HL-60 (cell line): ENCODE measurements around the gene SH3PXD2A.

ENCODE experiments used
- DNase-seq, 2 experiments: peaks; one replicate each; pipeline ENCODE4 v3.0.0-alpha.2; 2010 to 2020; ENCODE audit warnings: low read depth in 1 of 2, low spot score in 1 of 2
- H3K27ac ChIP-seq: fragments of 250-450 bp; sonication (Bioruptor Pico); replicated peaks from 2 replicates; pipeline ENCODE4 v1.5.1; 2020; ENCODE audit warnings: mild to moderate bottlenecking, moderate library complexity
- H3K27me3 ChIP-seq: fragments of 250-450 bp; sonication (Bioruptor Pico); 2 replicates; pipeline ENCODE4 v1.5.1; 2021; ENCODE audit warnings: mild to moderate bottlenecking, moderate library complexity; ENCODE audit not compliant: insufficient read depth, poor library complexity, severe bottlenecking
- H3K4me3 ChIP-seq: replicated peaks from 2 replicates; pipeline ENCODE4 v1.5.1; 2011; ENCODE audit warnings: mild to moderate bottlenecking, control low read depth, low read length; ENCODE audit not compliant: insufficient read depth
- GABPA ChIP-seq: IDR thresholded peaks from 2 replicates; pipeline ENCODE4 v1.6.1; 2012; ENCODE audit warnings: low read depth
- POLR2AphosphoS5 ChIP-seq: IDR thresholded peaks from 2 replicates; pipeline ENCODE4 v1.6.1; 2012; ENCODE audit warnings: low read depth
- SPI1 ChIP-seq: IDR thresholded peaks from 2 replicates; pipeline ENCODE4 v1.6.1; 2012; ENCODE audit warnings: low read depth, mild to moderate bottlenecking, borderline replicate concordance
- TF ChIP-seq, protein P1 (sequence below): IDR thresholded peaks from one replicate; pipeline ENCODE4 v1.5.1; 2011; ENCODE audit warnings: low read length, control low read depth, inconsistent platforms; ENCODE audit not compliant: insufficient read depth
- TF ChIP-seq, protein P2 (sequence below): IDR thresholded peaks from 2 replicates; pipeline ENCODE4 v1.6.1; 2012; ENCODE audit warnings: low read depth; ENCODE audit not compliant: insufficient replicate concordance

The SH3PXD2A gene

GRCh38 chr10:103800789-103801540 is 54.4 kb downstream of the SH3PXD2A start:
- Histone ChIP-seq H3K27ac (no peak overlapping the region), H3K27me3 (no peaks in the 10 kb centered on the region), H3K4me3 (no peak overlapping the region)
- no peak for TF ChIP-seq GABPA
- no peak for TF ChIP-seq SPI1
- TF ChIP-seq, protein P1, sequence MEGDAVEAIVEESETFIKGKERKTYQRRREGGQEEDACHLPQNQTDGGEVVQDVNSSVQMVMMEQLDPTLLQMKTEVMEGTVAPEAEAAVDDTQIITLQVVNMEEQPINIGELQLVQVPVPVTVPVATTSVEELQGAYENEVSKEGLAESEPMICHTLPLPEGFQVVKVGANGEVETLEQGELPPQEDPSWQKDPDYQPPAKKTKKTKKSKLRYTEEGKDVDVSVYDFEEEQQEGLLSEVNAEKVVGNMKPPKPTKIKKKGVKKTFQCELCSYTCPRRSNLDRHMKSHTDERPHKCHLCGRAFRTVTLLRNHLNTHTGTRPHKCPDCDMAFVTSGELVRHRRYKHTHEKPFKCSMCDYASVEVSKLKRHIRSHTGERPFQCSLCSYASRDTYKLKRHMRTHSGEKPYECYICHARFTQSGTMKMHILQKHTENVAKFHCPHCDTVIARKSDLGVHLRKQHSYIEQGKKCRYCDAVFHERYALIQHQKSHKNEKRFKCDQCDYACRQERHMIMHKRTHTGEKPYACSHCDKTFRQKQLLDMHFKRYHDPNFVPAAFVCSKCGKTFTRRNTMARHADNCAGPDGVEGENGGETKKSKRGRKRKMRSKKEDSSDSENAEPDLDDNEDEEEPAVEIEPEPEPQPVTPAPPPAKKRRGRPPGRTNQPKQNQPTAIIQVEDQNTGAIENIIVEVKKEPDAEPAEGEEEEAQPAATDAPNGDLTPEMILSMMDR: no peak
- TF ChIP-seq, protein P2, sequence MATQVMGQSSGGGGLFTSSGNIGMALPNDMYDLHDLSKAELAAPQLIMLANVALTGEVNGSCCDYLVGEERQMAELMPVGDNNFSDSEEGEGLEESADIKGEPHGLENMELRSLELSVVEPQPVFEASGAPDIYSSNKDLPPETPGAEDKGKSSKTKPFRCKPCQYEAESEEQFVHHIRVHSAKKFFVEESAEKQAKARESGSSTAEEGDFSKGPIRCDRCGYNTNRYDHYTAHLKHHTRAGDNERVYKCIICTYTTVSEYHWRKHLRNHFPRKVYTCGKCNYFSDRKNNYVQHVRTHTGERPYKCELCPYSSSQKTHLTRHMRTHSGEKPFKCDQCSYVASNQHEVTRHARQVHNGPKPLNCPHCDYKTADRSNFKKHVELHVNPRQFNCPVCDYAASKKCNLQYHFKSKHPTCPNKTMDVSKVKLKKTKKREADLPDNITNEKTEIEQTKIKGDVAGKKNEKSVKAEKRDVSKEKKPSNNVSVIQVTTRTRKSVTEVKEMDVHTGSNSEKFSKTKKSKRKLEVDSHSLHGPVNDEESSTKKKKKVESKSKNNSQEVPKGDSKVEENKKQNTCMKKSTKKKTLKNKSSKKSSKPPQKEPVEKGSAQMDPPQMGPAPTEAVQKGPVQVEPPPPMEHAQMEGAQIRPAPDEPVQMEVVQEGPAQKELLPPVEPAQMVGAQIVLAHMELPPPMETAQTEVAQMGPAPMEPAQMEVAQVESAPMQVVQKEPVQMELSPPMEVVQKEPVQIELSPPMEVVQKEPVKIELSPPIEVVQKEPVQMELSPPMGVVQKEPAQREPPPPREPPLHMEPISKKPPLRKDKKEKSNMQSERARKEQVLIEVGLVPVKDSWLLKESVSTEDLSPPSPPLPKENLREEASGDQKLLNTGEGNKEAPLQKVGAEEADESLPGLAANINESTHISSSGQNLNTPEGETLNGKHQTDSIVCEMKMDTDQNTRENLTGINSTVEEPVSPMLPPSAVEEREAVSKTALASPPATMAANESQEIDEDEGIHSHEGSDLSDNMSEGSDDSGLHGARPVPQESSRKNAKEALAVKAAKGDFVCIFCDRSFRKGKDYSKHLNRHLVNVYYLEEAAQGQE: no peak
- TF ChIP-seq POLR2AphosphoS5: no peak
- DNase-seq: peak in 1 of 2 experiments; percentile 54

DNA sequence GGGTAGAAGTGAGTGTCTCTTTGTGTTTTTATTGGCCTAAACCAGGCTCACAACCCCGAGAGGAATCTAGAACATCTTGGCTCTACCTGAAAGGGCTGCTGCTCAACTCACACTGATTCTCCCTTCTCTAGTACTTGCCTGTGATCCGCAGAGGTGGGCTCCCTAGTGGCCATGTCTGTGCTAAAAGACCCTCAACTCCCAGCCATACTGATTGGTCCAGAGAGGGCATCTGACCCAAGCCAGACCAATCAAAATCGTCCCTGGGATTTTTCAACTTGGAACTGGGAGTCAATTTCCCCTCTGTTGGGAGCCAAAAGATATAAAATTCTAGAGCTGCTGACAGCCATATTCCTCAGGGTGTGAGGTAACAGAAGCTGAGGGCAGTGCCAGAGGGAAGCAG is 55.3 kb downstream of the SH3PXD2A start:
- TF ChIP-seq, protein P1: no peak
- TF ChIP-seq, protein P2: no peak
- TF ChIP-seq POLR2AphosphoS5 (no peak), SPI1 (no peak), GABPA (no peak)
- no peak overlapping the region for H3K27ac ChIP-seq
- H3K4me3 ChIP-seq: no peak overlapping the region
- no peaks in the 10 kb centered on the region for H3K27me3 ChIP-seq
- DNase-seq: no peak

GRCh38 chr10:103799341-103799740 is 56.0 kb downstream of the SH3PXD2A start:
- no peak for TF ChIP-seq SPI1
- TF ChIP-seq, protein P1: no peak
- TF ChIP-seq, protein P2: no peak
- TF ChIP-seq POLR2AphosphoS5: no peak
- TF ChIP-seq GABPA: no peak
- no peaks in the 10 kb centered on the region for H3K27me3 ChIP-seq
- no peak overlapping the region for H3K27ac ChIP-seq
- H3K4me3 ChIP-seq: no peak overlapping the region
- no peak for DNase-seq
